Measurements from ENCODE around the gene ZNF469. TPM values are rescaled to one million over a fixed set of nuclear protein-coding genes. Genes with fewer than 3 reads are reported as not detected.

Gene ZNF469
- total RNA-seq, 1 donor from 2014 or later, result 0.41 TPM

Other genes starting within 250 kb of the ZNF469 start
- gene ZFPM1, start 70.3 kb downstream of the ZNF469 start, total RNA-seq, result 1.2 TPM
- 13.9 TPM for gene ZC3H18, start 187.4 kb downstream of the ZNF469 start, total RNA-seq